ENCODE measurements around the gene CX3CR1. TPM values are rescaled to one million over a fixed set of nuclear protein-coding genes. Genes with fewer than 3 reads are reported as not detected.

CX3CR1 gene
- total RNA-seq, 4 donors from 2014 or later = 0.19 to 0.63 TPM; not detected in 2

DNA sequence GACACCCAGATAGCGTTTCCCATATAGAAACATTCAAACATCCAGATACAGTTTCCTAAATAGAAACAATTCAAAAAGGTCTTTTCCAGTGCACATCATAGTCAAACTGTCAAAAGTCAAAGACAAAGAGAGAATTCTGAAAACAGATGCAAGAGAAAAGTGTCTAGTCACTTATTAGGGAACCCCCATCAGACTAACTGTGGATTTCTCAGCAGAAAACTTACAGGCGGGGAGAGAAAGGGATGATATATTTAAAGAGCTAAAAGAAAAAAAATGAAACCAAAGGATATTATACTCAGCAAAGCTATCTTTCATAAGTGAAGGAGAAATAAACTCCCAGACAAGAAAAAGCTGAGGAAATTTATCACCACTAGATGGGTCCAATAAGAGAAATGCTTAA is 22.3 kb upstream of the CX3CR1 start:
- TF ChIP-seq, protein P1, sequence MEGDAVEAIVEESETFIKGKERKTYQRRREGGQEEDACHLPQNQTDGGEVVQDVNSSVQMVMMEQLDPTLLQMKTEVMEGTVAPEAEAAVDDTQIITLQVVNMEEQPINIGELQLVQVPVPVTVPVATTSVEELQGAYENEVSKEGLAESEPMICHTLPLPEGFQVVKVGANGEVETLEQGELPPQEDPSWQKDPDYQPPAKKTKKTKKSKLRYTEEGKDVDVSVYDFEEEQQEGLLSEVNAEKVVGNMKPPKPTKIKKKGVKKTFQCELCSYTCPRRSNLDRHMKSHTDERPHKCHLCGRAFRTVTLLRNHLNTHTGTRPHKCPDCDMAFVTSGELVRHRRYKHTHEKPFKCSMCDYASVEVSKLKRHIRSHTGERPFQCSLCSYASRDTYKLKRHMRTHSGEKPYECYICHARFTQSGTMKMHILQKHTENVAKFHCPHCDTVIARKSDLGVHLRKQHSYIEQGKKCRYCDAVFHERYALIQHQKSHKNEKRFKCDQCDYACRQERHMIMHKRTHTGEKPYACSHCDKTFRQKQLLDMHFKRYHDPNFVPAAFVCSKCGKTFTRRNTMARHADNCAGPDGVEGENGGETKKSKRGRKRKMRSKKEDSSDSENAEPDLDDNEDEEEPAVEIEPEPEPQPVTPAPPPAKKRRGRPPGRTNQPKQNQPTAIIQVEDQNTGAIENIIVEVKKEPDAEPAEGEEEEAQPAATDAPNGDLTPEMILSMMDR (IDR thresholded peaks at IDR 0.05) = no peak
- ATAC-seq (ENCODE audit: low FRiP score) = no peak
- no peak for DNase-seq (ENCODE audit: low spot score)

DNA sequence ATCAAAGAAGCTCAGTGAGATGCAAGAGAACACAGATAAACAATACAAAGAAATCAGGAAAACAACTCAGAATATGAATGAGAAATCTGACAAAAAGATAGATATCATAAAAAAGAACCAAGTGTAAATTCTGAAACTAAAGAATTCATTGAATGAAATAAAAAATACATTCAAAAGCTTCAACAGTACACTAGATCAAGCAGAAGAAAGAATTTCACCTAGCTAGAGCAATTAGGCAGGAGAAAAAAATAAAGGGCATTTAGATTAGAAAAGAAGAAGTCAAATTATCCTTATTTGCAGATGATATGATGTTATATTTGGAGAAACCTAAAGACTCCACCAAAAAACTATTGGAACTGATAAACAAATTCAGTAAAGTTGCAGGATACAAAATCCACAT is 19.4 kb upstream of the CX3CR1 start:
- ATAC-seq (ENCODE audit: low FRiP score) (no peak), DNase-seq (ENCODE audit: low spot score) (no peak)
- TF ChIP-seq, protein P1 (IDR thresholded peaks at IDR 0.05) = no peak

DNA sequence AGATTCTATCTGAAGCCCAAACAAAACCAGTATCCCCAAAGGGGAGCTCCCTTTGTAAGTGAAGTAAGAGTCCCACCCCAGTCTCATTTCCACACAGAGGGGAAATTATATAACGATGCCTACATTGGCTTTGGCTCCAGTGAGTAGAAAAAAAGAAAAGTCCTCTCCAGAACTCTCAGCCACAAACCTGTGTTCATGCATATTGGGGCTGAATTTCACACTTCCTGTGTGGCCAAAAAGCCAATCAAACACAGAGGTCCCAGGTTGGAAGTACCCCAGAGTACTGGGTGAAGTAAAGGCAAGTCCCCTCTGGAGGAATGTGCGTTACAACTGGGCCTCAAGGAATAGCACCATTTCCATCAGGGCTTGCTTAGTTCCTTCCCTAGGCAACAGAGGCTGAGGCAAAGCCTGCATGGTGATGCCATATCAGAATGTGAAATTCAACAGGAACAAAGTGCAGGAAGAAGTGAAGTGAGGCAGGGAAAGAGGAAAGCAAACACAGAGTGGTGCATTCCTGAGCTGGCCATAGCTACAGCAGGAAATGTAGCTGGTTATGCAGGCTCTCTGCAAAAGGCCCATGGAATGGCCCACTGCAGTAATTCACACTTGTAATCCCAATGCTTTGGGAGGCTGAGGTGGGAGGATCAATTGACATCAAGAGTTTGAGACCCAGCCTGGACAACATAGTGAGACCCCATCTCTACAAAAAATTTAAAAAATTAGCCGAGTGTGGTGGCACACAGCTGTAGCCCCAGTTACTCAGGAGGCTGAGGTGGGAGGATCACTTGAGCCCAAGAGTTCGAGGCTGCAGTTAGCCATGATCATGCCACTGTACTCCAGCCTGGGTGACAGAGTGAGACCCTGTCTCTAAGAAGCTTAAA is 16.6 kb upstream of the CX3CR1 start:
- ATAC-seq (ENCODE audit: low FRiP score) (no peak), DNase-seq (ENCODE audit: low spot score) (no peak)
- TF ChIP-seq, protein P1 (IDR thresholded peaks at IDR 0.05) = no peak

DNA sequence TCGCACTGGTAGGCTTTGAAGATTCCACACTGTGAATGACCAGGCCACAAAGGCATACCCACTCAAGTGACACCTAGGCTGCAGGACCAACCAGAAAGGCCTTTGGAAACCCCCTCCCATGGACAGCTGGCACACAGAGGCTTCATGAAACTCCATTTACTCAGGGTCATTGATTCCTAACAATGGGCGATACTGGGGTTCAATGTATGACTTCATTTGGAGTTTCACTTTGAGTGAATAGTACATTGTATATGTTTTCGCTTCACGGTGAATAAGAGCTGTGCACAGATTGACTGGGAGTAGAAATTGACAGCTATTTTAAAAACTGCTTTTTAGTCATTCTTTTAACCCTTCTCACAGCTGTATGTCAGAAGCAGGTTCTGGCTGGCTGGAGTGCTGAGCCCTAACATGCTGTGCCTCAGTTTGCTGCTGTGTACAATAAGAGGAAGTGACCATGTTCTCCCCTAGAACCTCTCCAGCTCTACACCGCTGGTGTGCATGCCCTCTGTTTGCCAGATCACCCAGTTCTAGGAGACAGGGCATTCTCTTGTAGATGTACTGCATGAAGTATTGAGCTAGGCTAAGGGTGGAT is 15.4 kb upstream of the CX3CR1 start:
- ATAC-seq (ENCODE audit: low FRiP score) (no peak), DNase-seq (ENCODE audit: low spot score) (no peak)
- TF ChIP-seq, protein P1 (IDR thresholded peaks at IDR 0.05) = no peak

DNA sequence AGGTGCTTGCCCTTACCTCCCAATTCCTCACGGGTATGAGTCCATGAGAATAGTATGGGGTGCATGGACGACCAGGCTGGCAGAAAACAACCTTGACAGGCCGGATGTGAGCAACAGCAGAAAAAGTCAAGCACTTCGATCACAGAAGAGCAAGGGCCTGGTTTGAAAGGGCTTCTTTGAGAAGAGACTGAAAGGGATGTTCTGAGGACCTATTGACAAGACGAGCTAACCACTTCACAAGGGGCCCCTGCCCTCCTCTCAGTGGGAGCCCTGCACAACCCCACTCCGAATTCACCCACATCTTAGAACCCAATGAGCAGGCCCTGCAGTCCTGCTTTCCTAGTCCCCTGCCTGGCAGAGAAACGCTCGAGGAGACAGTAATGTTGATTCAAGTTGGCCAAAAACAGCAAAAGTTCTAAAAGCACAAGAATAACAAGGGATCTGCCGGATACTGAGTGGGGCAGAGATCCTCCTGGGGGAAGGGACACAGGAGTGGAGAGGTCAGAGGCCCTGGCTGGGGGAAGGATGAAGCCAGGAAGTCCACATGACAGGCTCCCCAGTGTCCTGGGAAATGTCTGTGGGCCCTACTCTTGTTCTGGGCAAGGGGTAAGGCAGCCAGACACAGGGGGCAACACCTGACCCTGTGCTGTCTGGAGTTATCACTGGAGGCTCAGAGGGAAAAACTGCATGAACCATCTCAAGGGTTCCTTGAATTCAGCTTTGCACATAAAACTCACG is 14.8 kb upstream of the CX3CR1 start:
- TF ChIP-seq, protein P1 (IDR thresholded peaks at IDR 0.05) = no peak
- DNase-seq (ENCODE audit: low spot score) = no peak
- no peak for ATAC-seq (ENCODE audit: low FRiP score)

DNA sequence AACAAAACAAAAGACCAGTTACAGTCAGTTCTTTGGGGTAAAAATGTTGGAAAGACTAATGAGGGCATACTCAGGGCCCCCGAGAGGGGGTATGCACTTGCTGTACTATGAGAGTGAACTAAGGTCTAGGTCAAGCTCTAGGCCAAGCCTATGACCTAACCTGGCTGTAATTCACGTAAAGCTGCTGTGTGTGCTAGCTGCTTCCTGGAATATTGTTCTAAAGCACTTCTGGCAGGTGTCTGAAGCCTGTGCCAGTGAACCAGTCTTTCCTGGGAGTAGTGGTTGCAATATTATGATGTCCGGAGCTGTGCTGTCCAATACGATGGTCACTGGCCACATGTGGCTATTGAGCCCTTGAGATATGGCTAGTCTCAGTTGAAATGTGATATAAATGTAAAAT is 13.1 kb upstream of the CX3CR1 start:
- DNase-seq (ENCODE audit: low spot score) = no peak
- TF ChIP-seq, protein P1 (IDR thresholded peaks at IDR 0.05) = no peak
- no peak for ATAC-seq (ENCODE audit: low FRiP score)
